C4-2B (cell line): ENCODE measurements around the gene RBPJL.

Source experiments
- ZFX ChIP-seq: fragments of 450-650 bp; IDR thresholded peaks from 2 replicates; pipeline ENCODE4 v1.6.1; 2017
- TF ChIP-seq, protein P1 (sequence below): fragments of 450-650 bp; conservative IDR thresholded peaks from 2 replicates; pipeline ENCODE4 v1.5.1; 2017; ENCODE audit warnings: mild to moderate bottlenecking

GRCh38 chr20:45341579-45341938, 34.9 kb downstream of the RBPJL start:
- TF ChIP-seq, protein P1, sequence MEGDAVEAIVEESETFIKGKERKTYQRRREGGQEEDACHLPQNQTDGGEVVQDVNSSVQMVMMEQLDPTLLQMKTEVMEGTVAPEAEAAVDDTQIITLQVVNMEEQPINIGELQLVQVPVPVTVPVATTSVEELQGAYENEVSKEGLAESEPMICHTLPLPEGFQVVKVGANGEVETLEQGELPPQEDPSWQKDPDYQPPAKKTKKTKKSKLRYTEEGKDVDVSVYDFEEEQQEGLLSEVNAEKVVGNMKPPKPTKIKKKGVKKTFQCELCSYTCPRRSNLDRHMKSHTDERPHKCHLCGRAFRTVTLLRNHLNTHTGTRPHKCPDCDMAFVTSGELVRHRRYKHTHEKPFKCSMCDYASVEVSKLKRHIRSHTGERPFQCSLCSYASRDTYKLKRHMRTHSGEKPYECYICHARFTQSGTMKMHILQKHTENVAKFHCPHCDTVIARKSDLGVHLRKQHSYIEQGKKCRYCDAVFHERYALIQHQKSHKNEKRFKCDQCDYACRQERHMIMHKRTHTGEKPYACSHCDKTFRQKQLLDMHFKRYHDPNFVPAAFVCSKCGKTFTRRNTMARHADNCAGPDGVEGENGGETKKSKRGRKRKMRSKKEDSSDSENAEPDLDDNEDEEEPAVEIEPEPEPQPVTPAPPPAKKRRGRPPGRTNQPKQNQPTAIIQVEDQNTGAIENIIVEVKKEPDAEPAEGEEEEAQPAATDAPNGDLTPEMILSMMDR = no peak
- no peak for TF ChIP-seq ZFX
